CD14-positive monocyte (primary cell): ENCODE measurements around the gene ZFP92. TPM values are rescaled to one million over a fixed set of nuclear protein-coding genes. Genes with fewer than 3 reads are reported as not detected.

Experiments used
- DNase-seq, 3 donors: peaks; one replicate each; pipeline ENCODE4 v3.0.0-alpha.2; 2011 to 2022
- H2AFZ ChIP-seq: 2 replicates; pipeline ENCODE4 v1.6.0; 2012; ENCODE audit warnings: mild to moderate bottlenecking, low read depth, low read length, inconsistent platforms; ENCODE audit not compliant: insufficient read depth, poor library complexity, severe bottlenecking
- H3K27ac ChIP-seq, 2 donors: 1 replicate in 1 of 2; 2 replicates in 1 of 2; pipeline ENCODE4 v1.5.1; 2012 to 2013; ENCODE audit warnings: low read length in 2 of 2, control low read depth in 1 of 2, inconsistent platforms in 1 of 2, low read depth in 1 of 2, mild to moderate bottlenecking in 1 of 2
- H3K27me3 ChIP-seq, 2 donors: one replicate each; pipeline versions ENCODE4 v1.6.0 to v1.6.1; 2011 to 2013; ENCODE audit warnings: low read length in 2 of 2; ENCODE audit not compliant: control insufficient read depth in 2 of 2, insufficient read depth in 2 of 2
- H3K36me3 ChIP-seq, 2 donors: replicated peaks in 1 of 2; 1 replicate in 1 of 2; 2 replicates in 1 of 2; pipeline versions ENCODE4 v1.5.1 to v1.6.1; 2012 to 2013; ENCODE audit warnings: low read length in 2 of 2, control low read depth in 1 of 2, inconsistent platforms in 1 of 2, mild to moderate bottlenecking in 1 of 2; ENCODE audit not compliant: insufficient read depth in 2 of 2, control insufficient read depth in 1 of 2
- H3K4me1 ChIP-seq, 2 donors: 1 replicate in 1 of 2; 2 replicates in 1 of 2; pipeline versions ENCODE4 v1.5.1 to v1.6.1; 2012 to 2013; ENCODE audit warnings: low read length in 2 of 2, control low read depth in 1 of 2, inconsistent platforms in 1 of 2, mild to moderate bottlenecking in 1 of 2, moderate library complexity in 1 of 2; ENCODE audit not compliant: insufficient read depth in 2 of 2, control insufficient read depth in 1 of 2
- H3K4me2 ChIP-seq: replicated peaks from 2 replicates; pipeline ENCODE3; 2012; ENCODE audit warnings: low read length, moderate library complexity, mild to moderate bottlenecking; ENCODE audit not compliant: poor library complexity, severe bottlenecking; ENCODE audit errors: extremely low read depth
- H3K4me3 ChIP-seq, 3 experiments: fragments of 200-600 bp in 1 of 3; sonication (generic) in 1 of 3; replicated peaks in 1 of 3; 1 replicate in 2 of 3; 2 replicates in 1 of 3; pipeline ENCODE4 v1.5.1; 2011 to 2013; ENCODE audit warnings: low read length in 3 of 3, mild to moderate bottlenecking in 3 of 3, control low read depth in 2 of 3, low read depth in 2 of 3, inconsistent platforms in 1 of 3, moderate library complexity in 1 of 3
- H3K79me2 ChIP-seq: 2 replicates; pipeline ENCODE4 v1.6.0; 2012; ENCODE audit warnings: mild to moderate bottlenecking, control low read depth, inconsistent platforms, low read length, moderate library complexity; ENCODE audit not compliant: insufficient read depth
- H3K9ac ChIP-seq: 2 replicates; pipeline ENCODE4 v1.6.0; 2017; ENCODE audit warnings: low read length, mild to moderate bottlenecking; ENCODE audit not compliant: insufficient read depth, poor library complexity, severe bottlenecking
- H3K9me3 ChIP-seq, 2 donors: replicated peaks in 1 of 2; 1 replicate in 1 of 2; 2 replicates in 1 of 2; pipeline versions ENCODE4 v1.5.1 to v1.6.1; 2012 to 2013; ENCODE audit warnings: low read length in 2 of 2, control low read depth in 1 of 2; ENCODE audit not compliant: control insufficient read depth in 1 of 2, insufficient read depth in 1 of 2
- H4K20me1 ChIP-seq: 2 replicates; pipeline ENCODE4 v1.6.0; 2012; ENCODE audit warnings: mild to moderate bottlenecking, low read length, control low read depth, moderate library complexity; ENCODE audit not compliant: insufficient read depth
- H3K27ac Mint-ChIP-seq, 7 donors: one replicate each; pipeline ENCODE4 v1.8.0; 2020; ENCODE audit warnings: mild to moderate bottlenecking in 7 of 7, mixed read lengths in 7 of 7, moderate library complexity in 6 of 7, inconsistent platforms in 2 of 7
- H3K27me3 Mint-ChIP-seq, 3 donors: one replicate each; pipeline ENCODE4 v1.8.0; 2021 to 2022; ENCODE audit warnings: low read depth in 3 of 3, mild to moderate bottlenecking in 3 of 3, mixed read lengths in 3 of 3, moderate library complexity in 3 of 3, inconsistent platforms in 1 of 3
- H3K36me3 Mint-ChIP-seq, 2 donors: one replicate each; pipeline ENCODE4 v1.8.0; 2020; ENCODE audit warnings: mixed read lengths in 2 of 2, inconsistent platforms in 1 of 2, mild to moderate bottlenecking in 1 of 2
- H3K4me1 Mint-ChIP-seq: one replicate; pipeline ENCODE4 v1.8.0; 2020; ENCODE audit warnings: mild to moderate bottlenecking, mixed read lengths
- H3K4me3 Mint-ChIP-seq, 2 donors: one replicate each; pipeline ENCODE4 v1.8.0; 2020; ENCODE audit warnings: mild to moderate bottlenecking in 2 of 2, mixed read lengths in 2 of 2, moderate library complexity in 1 of 2
- H3K9me3 Mint-ChIP-seq, 7 donors: one replicate each; pipeline ENCODE4 v1.8.0; 2020 to 2022; ENCODE audit warnings: mixed read lengths in 7 of 7, mild to moderate bottlenecking in 6 of 7, moderate library complexity in 6 of 7, inconsistent platforms in 2 of 7
- WGBS: methylation state at CpG from one replicate; pipeline ENCODE4 v1.1.5; 2013; ENCODE audit warnings: missing lambda C conversion rate; ENCODE audit not compliant: insufficient coverage; 5-methylcytosine and 5-hydroxymethylcytosine counted together
- intact Hi-C, 2 donors: fragments of 100-400 bp; cut with micrococcal nuclease; formaldehyde crosslinking; loops; one replicate each; pipeline versions ENCODE4 v1.15.0 to v1.15.1; 2023
- polyA plus RNA-seq, 3 donors: library from polyadenylated mRNA; depleted of rRNA in 1 of 3; unstranded in 2 of 3; stranded (reverse) in 1 of 3; fragments of 300-500 nt in 2 of 3; fragments of >200 nt in 1 of 3; fragmentation: Illumina TruSeq in 2 of 3; gene quantifications; 1 replicate in 2 of 3; 2 replicates in 1 of 3; pipeline ENCODE4 v1.2.3, GENCODE V29; 2012 to 2021
- TF ChIP-seq, protein P1 (sequence below): fragments of 200-600 bp; IDR thresholded peaks from one replicate; pipeline ENCODE4 v1.8.0; 2022; ENCODE audit warnings: antibody characterized with exemption, mild to moderate bottlenecking

The ZFP92 gene
- polyA plus RNA-seq, 3 donors, result 0.04 to 0.96 (median 0.13) TPM

DNA sequence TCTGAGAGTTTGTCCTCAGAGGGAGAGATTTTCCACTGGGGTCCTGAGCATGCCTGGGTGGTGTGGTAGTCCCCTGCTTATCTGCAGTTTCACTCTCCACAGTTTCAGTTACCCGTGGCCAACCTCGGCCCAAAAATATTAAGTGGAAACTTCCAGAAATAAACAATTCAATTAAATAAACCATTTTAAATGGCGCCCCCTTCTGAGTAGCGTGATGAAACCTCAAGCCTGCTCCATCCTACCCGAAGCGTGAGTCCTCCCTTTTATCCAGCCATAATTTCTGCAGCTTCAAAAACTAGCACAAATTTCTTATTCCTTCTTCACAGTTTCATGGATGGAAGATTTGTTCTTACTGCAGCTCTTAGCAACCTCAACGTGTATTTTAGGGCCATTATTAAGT is 36.8 kb upstream of the ZFP92 start:
- no peak overlapping the region for H3K9ac ChIP-seq
- peaks cover 0 to 3% (median 0%) of the 10 kb centered on the region in 7 donors for H3K9me3 Mint-ChIP-seq
- no peaks in the 10 kb centered on the region for H3K4me1 ChIP-seq
- no peak for DNase-seq
- H3K79me2 ChIP-seq, result no peaks in the 10 kb centered on the region
- TF ChIP-seq, protein P1, sequence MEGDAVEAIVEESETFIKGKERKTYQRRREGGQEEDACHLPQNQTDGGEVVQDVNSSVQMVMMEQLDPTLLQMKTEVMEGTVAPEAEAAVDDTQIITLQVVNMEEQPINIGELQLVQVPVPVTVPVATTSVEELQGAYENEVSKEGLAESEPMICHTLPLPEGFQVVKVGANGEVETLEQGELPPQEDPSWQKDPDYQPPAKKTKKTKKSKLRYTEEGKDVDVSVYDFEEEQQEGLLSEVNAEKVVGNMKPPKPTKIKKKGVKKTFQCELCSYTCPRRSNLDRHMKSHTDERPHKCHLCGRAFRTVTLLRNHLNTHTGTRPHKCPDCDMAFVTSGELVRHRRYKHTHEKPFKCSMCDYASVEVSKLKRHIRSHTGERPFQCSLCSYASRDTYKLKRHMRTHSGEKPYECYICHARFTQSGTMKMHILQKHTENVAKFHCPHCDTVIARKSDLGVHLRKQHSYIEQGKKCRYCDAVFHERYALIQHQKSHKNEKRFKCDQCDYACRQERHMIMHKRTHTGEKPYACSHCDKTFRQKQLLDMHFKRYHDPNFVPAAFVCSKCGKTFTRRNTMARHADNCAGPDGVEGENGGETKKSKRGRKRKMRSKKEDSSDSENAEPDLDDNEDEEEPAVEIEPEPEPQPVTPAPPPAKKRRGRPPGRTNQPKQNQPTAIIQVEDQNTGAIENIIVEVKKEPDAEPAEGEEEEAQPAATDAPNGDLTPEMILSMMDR, result no peak
- H3K27me3 ChIP-seq, result peaks cover 0 to 4% of the 10 kb centered on the region in 2 donors
- H3K27ac ChIP-seq, result no peak overlapping the region
- H3K9me3 ChIP-seq, result no peaks in the 10 kb centered on the region
- H2AFZ ChIP-seq, result no peak overlapping the region
- peaks cover 0 to 10% (median 1%) of the 10 kb centered on the region in 3 donors for H3K27me3 Mint-ChIP-seq
- WGBS, result no CpG with 5 or more reads among the region's 7 CpGs
- H3K27ac Mint-ChIP-seq, result no peak overlapping the region
- H3K4me3 Mint-ChIP-seq, result no peak overlapping the region
- no peaks in the 10 kb centered on the region for H3K4me1 Mint-ChIP-seq
- H3K4me3 ChIP-seq, result no peak overlapping the region
- no peaks in the 10 kb centered on the region for H3K36me3 Mint-ChIP-seq
- no peaks in the 10 kb centered on the region for H3K36me3 ChIP-seq
- no peak overlapping the region for H3K4me2 ChIP-seq
- intact Hi-C loops, result no loop called here
- H4K20me1 ChIP-seq, result no peaks in the 10 kb centered on the region

DNA sequence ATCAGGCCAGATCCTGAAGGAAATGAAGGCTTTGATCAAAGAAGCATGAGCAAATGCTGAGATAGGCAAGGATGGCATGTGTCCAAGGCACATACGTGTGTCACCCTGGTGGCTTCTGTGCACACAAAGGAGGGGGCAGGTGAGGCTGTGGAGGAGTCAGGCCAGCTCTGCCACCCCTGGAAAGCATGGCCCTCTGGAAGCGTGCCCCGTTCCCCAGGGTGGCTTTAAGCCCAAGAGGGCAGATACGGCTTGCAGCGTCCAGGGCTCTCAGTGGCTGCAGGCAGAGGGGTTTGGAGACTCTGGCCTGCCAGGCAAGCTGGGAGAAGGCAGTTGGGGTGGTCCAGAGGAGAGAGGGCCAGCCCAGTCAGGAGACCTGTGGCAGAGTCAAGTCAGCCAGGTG is 35.7 kb upstream of the ZFP92 start:
- TF ChIP-seq, protein P1, result no peak
- Histone ChIP-seq H3K4me1 (no peaks in the 10 kb centered on the region), H3K27me3 (no peaks in the 10 kb centered on the region), H3K9me3 (no peaks in the 10 kb centered on the region), H3K4me3 (no peak overlapping the region), H3K27ac (no peak overlapping the region), H3K79me2 (no peaks in the 10 kb centered on the region), H3K36me3 (no peaks in the 10 kb centered on the region), H3K9ac (no peak overlapping the region), H3K4me2 (no peak overlapping the region), H4K20me1 (no peaks in the 10 kb centered on the region), H2AFZ (no peak overlapping the region)
- intact Hi-C loops, result no loop called here
- Mint-ChIP-seq H3K27me3 (peaks cover 0 to 7% (median 1%) of the 10 kb centered on the region in 3 donors), H3K9me3 (peaks cover 0 to 1% (median 0%) of the 10 kb centered on the region in 7 donors), H3K4me3 (no peak overlapping the region), H3K4me1 (no peaks in the 10 kb centered on the region), H3K36me3 (no peaks in the 10 kb centered on the region), H3K27ac (no peak overlapping the region)
- WGBS, result 92% methylated on average over 4 of the region's 5 CpGs
- DNase-seq, result no peak
